ENCODE data around the gene SCYGR4.

SCYGR4 gene

GRCh38 chr2:227578642-227579041 lies 38.7 kb upstream of the SCYGR4 start:
- no peak for DNase-seq (ENCODE audit: low spot score)
- in situ Hi-C loops (cut with MboI; ENCODE audit: low sequenced_read_pairs, unreplicated experiment) = no loop called here
- TF ChIP-seq, protein P1, sequence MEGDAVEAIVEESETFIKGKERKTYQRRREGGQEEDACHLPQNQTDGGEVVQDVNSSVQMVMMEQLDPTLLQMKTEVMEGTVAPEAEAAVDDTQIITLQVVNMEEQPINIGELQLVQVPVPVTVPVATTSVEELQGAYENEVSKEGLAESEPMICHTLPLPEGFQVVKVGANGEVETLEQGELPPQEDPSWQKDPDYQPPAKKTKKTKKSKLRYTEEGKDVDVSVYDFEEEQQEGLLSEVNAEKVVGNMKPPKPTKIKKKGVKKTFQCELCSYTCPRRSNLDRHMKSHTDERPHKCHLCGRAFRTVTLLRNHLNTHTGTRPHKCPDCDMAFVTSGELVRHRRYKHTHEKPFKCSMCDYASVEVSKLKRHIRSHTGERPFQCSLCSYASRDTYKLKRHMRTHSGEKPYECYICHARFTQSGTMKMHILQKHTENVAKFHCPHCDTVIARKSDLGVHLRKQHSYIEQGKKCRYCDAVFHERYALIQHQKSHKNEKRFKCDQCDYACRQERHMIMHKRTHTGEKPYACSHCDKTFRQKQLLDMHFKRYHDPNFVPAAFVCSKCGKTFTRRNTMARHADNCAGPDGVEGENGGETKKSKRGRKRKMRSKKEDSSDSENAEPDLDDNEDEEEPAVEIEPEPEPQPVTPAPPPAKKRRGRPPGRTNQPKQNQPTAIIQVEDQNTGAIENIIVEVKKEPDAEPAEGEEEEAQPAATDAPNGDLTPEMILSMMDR (IDR thresholded peaks at IDR 0.05; ENCODE audit: borderline replicate concordance, control extremely low read depth, extremely low read depth, insufficient read depth, missing control alignments) = no peak

DNA sequence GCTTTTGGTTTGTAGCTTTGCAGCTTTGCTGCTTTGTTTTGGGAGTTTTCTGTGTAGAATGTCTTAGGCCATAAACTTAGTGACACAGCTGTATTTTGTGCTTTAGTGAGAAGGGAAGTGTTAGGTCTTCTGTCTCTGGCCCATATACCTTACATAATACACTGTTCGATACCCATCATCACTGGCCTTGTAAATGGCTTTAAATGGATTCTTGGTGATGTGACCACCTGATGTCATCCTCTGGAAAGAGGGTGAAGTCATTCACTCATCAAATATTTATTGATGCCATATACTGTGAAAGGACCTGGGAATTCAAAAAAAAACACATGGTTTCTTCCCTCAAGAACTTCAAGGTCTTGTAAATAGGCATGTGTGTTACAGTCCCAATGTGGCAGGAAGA lies 37.5 kb upstream of the SCYGR4 start:
- TF ChIP-seq, protein P1 (IDR thresholded peaks at IDR 0.05; ENCODE audit: borderline replicate concordance, control extremely low read depth, extremely low read depth, insufficient read depth, missing control alignments) = no peak
- DNase-seq (ENCODE audit: low spot score) = no peak
- in situ Hi-C loops (cut with MboI; ENCODE audit: low sequenced_read_pairs, unreplicated experiment) = no loop called here

DNA sequence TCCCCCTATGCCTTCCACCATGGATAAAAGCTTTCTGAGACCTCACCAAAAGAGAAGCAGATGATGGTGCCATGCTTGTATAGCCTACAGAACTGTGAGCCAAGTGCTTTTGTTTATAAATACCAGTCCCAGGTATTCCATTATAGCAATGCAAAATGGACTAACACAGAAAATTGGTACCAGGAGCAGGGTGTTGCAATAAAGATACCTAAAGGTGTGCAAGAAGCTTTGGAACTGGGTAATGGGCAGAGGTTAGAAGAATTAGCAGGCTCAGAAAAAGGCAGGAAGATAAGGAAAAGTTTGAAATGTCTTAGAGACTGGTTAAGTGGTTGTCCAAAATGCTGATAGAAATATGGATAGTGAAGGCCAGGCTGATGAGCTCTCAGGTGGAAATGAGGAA lies 34.9 kb upstream of the SCYGR4 start:
- in situ Hi-C loops (cut with MboI; ENCODE audit: low sequenced_read_pairs, unreplicated experiment) = no loop called here
- TF ChIP-seq, protein P1 (IDR thresholded peaks at IDR 0.05; ENCODE audit: borderline replicate concordance, control extremely low read depth, extremely low read depth, insufficient read depth, missing control alignments) = no peak
- DNase-seq (ENCODE audit: low spot score) = no peak

DNA sequence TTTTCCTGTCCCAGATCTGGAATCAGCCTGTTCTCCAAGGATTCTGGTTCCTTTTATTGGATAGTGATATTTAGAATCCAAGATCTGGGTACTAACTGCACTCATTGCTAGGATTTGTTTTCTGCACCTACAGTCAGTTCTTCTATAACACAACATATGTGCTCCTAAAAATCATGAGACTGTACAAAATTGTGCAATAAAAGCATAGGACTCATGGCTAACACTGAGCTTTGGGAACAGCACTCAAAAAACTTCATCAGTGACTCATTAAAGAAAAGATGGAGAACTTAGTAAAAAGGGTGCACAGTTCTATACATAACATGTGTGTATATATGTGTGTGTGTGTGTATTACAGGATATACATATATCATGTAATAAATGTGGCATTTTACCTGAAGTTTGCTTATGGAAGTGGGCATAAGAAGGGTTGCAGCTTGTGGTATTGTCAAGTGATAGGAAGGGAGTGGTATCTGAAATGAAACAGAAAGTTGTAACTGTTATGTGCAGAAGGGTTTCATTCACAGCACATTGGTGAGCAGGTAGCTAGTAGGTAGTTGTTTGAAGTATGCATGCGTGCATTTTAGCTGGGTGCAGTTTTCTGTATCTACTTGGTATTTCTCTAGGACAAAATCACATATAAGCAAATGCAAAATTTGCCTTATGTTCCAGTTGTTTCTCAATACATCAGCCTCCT lies 24.5 kb upstream of the SCYGR4 start:
- DNase-seq (ENCODE audit: low spot score) = no peak
- in situ Hi-C loops (cut with MboI; ENCODE audit: low sequenced_read_pairs, unreplicated experiment) = no loop called here
- TF ChIP-seq, protein P1 (IDR thresholded peaks at IDR 0.05; ENCODE audit: borderline replicate concordance, control extremely low read depth, extremely low read depth, insufficient read depth, missing control alignments) = no peak

- TF ChIP-seq, protein P1 (IDR thresholded peaks at IDR 0.05; ENCODE audit: borderline replicate concordance, control extremely low read depth, extremely low read depth, insufficient read depth, missing control alignments) = no peak
- in situ Hi-C loops (cut with MboI; ENCODE audit: low sequenced_read_pairs, unreplicated experiment) = no loop called here
- no peak for DNase-seq (ENCODE audit: low spot score)
These were observed 21.5 kb upstream of the SCYGR4 start for GRCh38 chr2:227595797-227596196.

GRCh38 chr2:227597036-227597435 lies 20.3 kb upstream of the SCYGR4 start:
- DNase-seq (ENCODE audit: low spot score) = no peak
- in situ Hi-C loops (cut with MboI; ENCODE audit: low sequenced_read_pairs, unreplicated experiment) = no loop called here
- TF ChIP-seq, protein P1 (IDR thresholded peaks at IDR 0.05; ENCODE audit: borderline replicate concordance, control extremely low read depth, extremely low read depth, insufficient read depth, missing control alignments) = no peak
